IgD-negative memory B cell (primary cell): ENCODE results near the gene SYNE3. TPM values are rescaled to one million over a fixed set of nuclear protein-coding genes. Genes with fewer than 3 reads are reported as not detected.

ENCODE experiments used
- H3K27ac Mint-ChIP-seq, 3 donors: one replicate each; pipeline ENCODE4 v1.8.0; 2020 to 2022; ENCODE audit warnings: mild to moderate bottlenecking in 3 of 3, mixed read lengths in 3 of 3, moderate library complexity in 1 of 3
- H3K27me3 Mint-ChIP-seq: one replicate; pipeline ENCODE4 v1.8.0; 2021; ENCODE audit warnings: mixed read lengths
- H3K36me3 Mint-ChIP-seq: one replicate; pipeline ENCODE4 v1.8.0; 2020; ENCODE audit warnings: mild to moderate bottlenecking, mixed read lengths
- H3K4me1 Mint-ChIP-seq, 3 donors: one replicate each; pipeline ENCODE4 v1.8.0; 2020 to 2022; ENCODE audit warnings: mixed read lengths in 3 of 3, mild to moderate bottlenecking in 1 of 3
- H3K4me3 Mint-ChIP-seq, 4 donors: one replicate each; pipeline ENCODE4 v1.8.0; 2020 to 2022; ENCODE audit warnings: mild to moderate bottlenecking in 4 of 4, mixed read lengths in 4 of 4, moderate library complexity in 3 of 4
- H3K9me3 Mint-ChIP-seq, 3 donors: one replicate each; pipeline ENCODE4 v1.8.0; 2020 to 2021; ENCODE audit warnings: mixed read lengths in 3 of 3, mild to moderate bottlenecking in 1 of 3
- polyA plus RNA-seq: library from polyadenylated mRNA; unstranded; fragments of 300-500 nt; fragmentation: Illumina TruSeq; gene quantifications from one replicate; pipeline ENCODE4 v1.2.3, GENCODE V29; 2021

The SYNE3 gene
- polyA plus RNA-seq, 1 donor from 2014 or later, result 8.8 TPM

- H3K36me3 Mint-ChIP-seq, result peaks cover 11% of the 10 kb centered on the region
- H3K27ac Mint-ChIP-seq, result peak overlapping the region in 1 of 3 donors; percentile 73
- H3K4me3 Mint-ChIP-seq, result no peak overlapping the region
- H3K9me3 Mint-ChIP-seq, result no peaks in the 10 kb centered on the region
- H3K27me3 Mint-ChIP-seq, result no peaks in the 10 kb centered on the region
- peaks cover 22 to 34% (median 22%) of the 10 kb centered on the region in 3 donors for H3K4me1 Mint-ChIP-seq
Measured at GRCh38 chr14:95478818-95479217, 37.6 kb downstream of the SYNE3 start.

- H3K4me3 Mint-ChIP-seq, result no peak overlapping the region
- H3K4me1 Mint-ChIP-seq, result peaks cover 18 to 30% (median 21%) of the 10 kb centered on the region in 3 donors
- H3K27ac Mint-ChIP-seq, result peak overlapping the region in 1 of 3 donors; percentile 73
Measured at GRCh38 chr14:95478309-95478708, 38.1 kb downstream of the SYNE3 start.

GRCh38 chr14:95477411-95478269 is 38.8 kb downstream of the SYNE3 start:
- no peaks in the 10 kb centered on the region for H3K27me3 Mint-ChIP-seq
- no peak overlapping the region for H3K4me3 Mint-ChIP-seq
- H3K9me3 Mint-ChIP-seq, result no peaks in the 10 kb centered on the region
- peak overlapping the region in 1 of 3 donors; percentile 35 for H3K27ac Mint-ChIP-seq
- peaks cover 16% of the 10 kb centered on the region for H3K36me3 Mint-ChIP-seq
- peaks cover 16 to 29% (median 21%) of the 10 kb centered on the region in 3 donors for H3K4me1 Mint-ChIP-seq

More at GRCh38 chr14:95478309-95478708, 38.1 kb downstream of the SYNE3 start:
- Mint-ChIP-seq H3K36me3 (peaks cover 13% of the 10 kb centered on the region), H3K27me3 (no peaks in the 10 kb centered on the region), H3K9me3 (no peaks in the 10 kb centered on the region)

- H3K27ac Mint-ChIP-seq, result no peak overlapping the region
- no peaks in the 10 kb centered on the region for H3K9me3 Mint-ChIP-seq
- H3K4me3 Mint-ChIP-seq, result no peak overlapping the region
- H3K4me1 Mint-ChIP-seq, result peaks cover 19 to 29% (median 22%) of the 10 kb centered on the region in 3 donors
- peaks cover 18% of the 10 kb centered on the region for H3K36me3 Mint-ChIP-seq
- H3K27me3 Mint-ChIP-seq, result no peaks in the 10 kb centered on the region
Measured at GRCh38 chr14:95476747-95477146, 39.7 kb downstream of the SYNE3 start.

GRCh38 chr14:95475540-95476240 is 40.8 kb downstream of the SYNE3 start:
- Mint-ChIP-seq H3K4me3 (no peak overlapping the region), H3K27ac (no peak overlapping the region), H3K9me3 (no peaks in the 10 kb centered on the region), H3K27me3 (no peaks in the 10 kb centered on the region), H3K4me1 (peaks cover 16 to 22% (median 20%) of the 10 kb centered on the region in 3 donors), H3K36me3 (peaks cover 17% of the 10 kb centered on the region)

- Mint-ChIP-seq H3K4me1 (peaks cover 8 to 15% (median 15%) of the 10 kb centered on the region in 3 donors), H3K4me3 (no peak overlapping the region), H3K9me3 (no peaks in the 10 kb centered on the region), H3K27me3 (no peaks in the 10 kb centered on the region), H3K36me3 (peaks cover 17% of the 10 kb centered on the region), H3K27ac (no peak overlapping the region)
Measured at GRCh38 chr14:95474941-95475340, 41.5 kb downstream of the SYNE3 start.

GRCh38 chr14:95474486-95474885 is 42.0 kb downstream of the SYNE3 start:
- Mint-ChIP-seq H3K9me3 (no peaks in the 10 kb centered on the region), H3K4me3 (no peak overlapping the region), H3K4me1 (peaks cover 7 to 11% (median 10%) of the 10 kb centered on the region in 3 donors), H3K27me3 (no peaks in the 10 kb centered on the region), H3K36me3 (peaks cover 18% of the 10 kb centered on the region), H3K27ac (peak overlapping the region in 1 of 3 donors; percentile 48)

- Mint-ChIP-seq H3K9me3 (no peaks in the 10 kb centered on the region), H3K4me3 (no peak overlapping the region), H3K36me3 (peaks cover 18% of the 10 kb centered on the region), H3K27me3 (no peaks in the 10 kb centered on the region), H3K4me1 (peaks cover 7 to 8% (median 7%) of the 10 kb centered on the region in 3 donors), H3K27ac (peak overlapping the region in 1 of 3 donors; percentile 39)
Measured at GRCh38 chr14:95472819-95473251, 43.6 kb downstream of the SYNE3 start.

GRCh38 chr14:95471476-95471875 is 45.0 kb downstream of the SYNE3 start:
- peaks cover 4 to 7% (median 5%) of the 10 kb centered on the region in 3 donors for H3K4me1 Mint-ChIP-seq
- H3K4me3 Mint-ChIP-seq, result no peak overlapping the region
- H3K27me3 Mint-ChIP-seq, result no peaks in the 10 kb centered on the region
- H3K36me3 Mint-ChIP-seq, result peaks cover 16% of the 10 kb centered on the region
- H3K9me3 Mint-ChIP-seq, result no peaks in the 10 kb centered on the region
- no peak overlapping the region for H3K27ac Mint-ChIP-seq

- Mint-ChIP-seq H3K27ac (no peak overlapping the region), H3K27me3 (no peaks in the 10 kb centered on the region), H3K4me1 (peaks cover 4 to 7% (median 5%) of the 10 kb centered on the region in 3 donors), H3K36me3 (peaks cover 13% of the 10 kb centered on the region), H3K9me3 (no peaks in the 10 kb centered on the region), H3K4me3 (no peak overlapping the region)
Measured at GRCh38 chr14:95471016-95471415, 45.4 kb downstream of the SYNE3 start.

- no peaks in the 10 kb centered on the region for H3K27me3 Mint-ChIP-seq
- no peaks in the 10 kb centered on the region for H3K9me3 Mint-ChIP-seq
- H3K4me3 Mint-ChIP-seq, result no peak overlapping the region
- peaks cover 15 to 20% (median 17%) of the 10 kb centered on the region in 3 donors for H3K4me1 Mint-ChIP-seq
- peaks cover 14% of the 10 kb centered on the region for H3K36me3 Mint-ChIP-seq
- H3K27ac Mint-ChIP-seq, result no peak overlapping the region
Measured at GRCh38 chr14:95469134-95469481, 47.3 kb downstream of the SYNE3 start.

GRCh38 chr14:95468448-95469133 is 47.9 kb downstream of the SYNE3 start:
- Mint-ChIP-seq H3K27me3 (no peaks in the 10 kb centered on the region), H3K27ac (peak overlapping the region in 1 of 3 donors; percentile 57), H3K4me1 (peaks cover 20 to 25% (median 22%) of the 10 kb centered on the region in 3 donors), H3K4me3 (no peak overlapping the region), H3K36me3 (peaks cover 10% of the 10 kb centered on the region), H3K9me3 (no peaks in the 10 kb centered on the region)

GRCh38 chr14:95467657-95468056 is 48.8 kb downstream of the SYNE3 start:
- H3K36me3 Mint-ChIP-seq, result peaks cover 7% of the 10 kb centered on the region
- peaks cover 23 to 30% (median 30%) of the 10 kb centered on the region in 3 donors for H3K4me1 Mint-ChIP-seq
- H3K27ac Mint-ChIP-seq, result peak overlapping the region in 1 of 3 donors; percentile 57
- H3K9me3 Mint-ChIP-seq, result no peaks in the 10 kb centered on the region
- no peaks in the 10 kb centered on the region for H3K27me3 Mint-ChIP-seq
- H3K4me3 Mint-ChIP-seq, result no peak overlapping the region

GRCh38 chr14:95467232-95467631 is 49.2 kb downstream of the SYNE3 start:
- H3K36me3 Mint-ChIP-seq, result peaks cover 7% of the 10 kb centered on the region
- no peak overlapping the region for H3K4me3 Mint-ChIP-seq
- H3K27me3 Mint-ChIP-seq, result no peaks in the 10 kb centered on the region
- no peaks in the 10 kb centered on the region for H3K9me3 Mint-ChIP-seq
- H3K27ac Mint-ChIP-seq, result peak overlapping the region in 1 of 3 donors; percentile 57
- H3K4me1 Mint-ChIP-seq, result peaks cover 23 to 30% (median 30%) of the 10 kb centered on the region in 3 donors
